Midbrain (tissue), 1 donor: Measurements from ENCODE around the gene SYPL1.
A peak's percentile ranks its signal among the peaks of the same experiment; 100 is the strongest.
"Not testable (repeated sequence)": the region's sequence is repeated elsewhere in the genome, so short reads cannot be mapped to it uniquely, and the experiment has no call there.

Experiments used
- DNase-seq: peaks from one replicate; lab custom pipeline; 2025; lab: John Stamatoyannopoulos, UW

The SYPL1 gene

GRCh38 chr7:106112118-106112971, at the start of gene SYPL1:
Gene SYPL1, minus strand, starts transcription at chr7:106112312. Its CDS starts 104 bp downstream, at chr7:106112208.
- DNase-seq = peak; percentile 92

GRCh38 chr7:106155027-106155426, 42.9 kb upstream of the SYPL1 start:
- DNase-seq = no peak

- DNase-seq = peak; percentile 91
These were observed 41.9 kb upstream of the SYPL1 start for GRCh38 chr7:106153891-106154449.

GRCh38 chr7:106152313-106152665, 40.2 kb upstream of the SYPL1 start:
- no peak for DNase-seq

GRCh38 chr7:106151459-106152312, 39.6 kb upstream of the SYPL1 start:
- no peak for DNase-seq

GRCh38 chr7:106143711-106144337, 31.7 kb upstream of the SYPL1 start:
- no peak for DNase-seq

- DNase-seq = no peak
These were observed 30.0 kb upstream of the SYPL1 start for GRCh38 chr7:106142136-106142535.

GRCh38 chr7:106140406-106141173, 28.5 kb upstream of the SYPL1 start:
- DNase-seq = no peak

- DNase-seq = no peak
These were observed 27.4 kb upstream of the SYPL1 start for GRCh38 chr7:106139265-106140251.

GRCh38 chr7:106138776-106139175, 26.7 kb upstream of the SYPL1 start:
- DNase-seq = no peak

GRCh38 chr7:106138181-106138580, 26.1 kb upstream of the SYPL1 start:
- DNase-seq = not testable (repeated sequence)

GRCh38 chr7:106134241-106134640, 22.1 kb upstream of the SYPL1 start:
- no peak for DNase-seq

- DNase-seq = no peak
These were observed 17.2 kb upstream of the SYPL1 start for GRCh38 chr7:106129291-106129690.

- DNase-seq = no peak
These were observed 16.7 kb upstream of the SYPL1 start for GRCh38 chr7:106128836-106129235.

GRCh38 chr7:106127984-106128780, 16.1 kb upstream of the SYPL1 start:
- DNase-seq = no peak

GRCh38 chr7:106126170-106126938, 14.2 kb upstream of the SYPL1 start:
- DNase-seq = no peak

- DNase-seq = no peak
These were observed 13.3 kb upstream of the SYPL1 start for GRCh38 chr7:106125417-106125816.

GRCh38 chr7:106124186-106124585, 12.1 kb upstream of the SYPL1 start:
- DNase-seq = no peak

- DNase-seq = no peak
These were observed 10.6 kb upstream of the SYPL1 start for GRCh38 chr7:106122713-106123112.
